Astrocyte (in vitro differentiated cells and primary cell): ENCODE results near the gene METTL26.

Experiments used
- CTCF ChIP-seq: IDR thresholded peaks from 2 replicates; pipeline ENCODE4 v1.5.1; 2011; ENCODE audit warnings: low read depth, mild to moderate bottlenecking, inconsistent platforms, low read length, moderate library complexity; ENCODE audit not compliant: insufficient read depth
- EZH2 ChIP-seq: IDR thresholded peaks from 2 replicates; pipeline ENCODE4 v1.6.1; 2012; ENCODE audit warnings: mild to moderate bottlenecking, low read length, inconsistent platforms; ENCODE audit not compliant: insufficient read depth

DNA sequence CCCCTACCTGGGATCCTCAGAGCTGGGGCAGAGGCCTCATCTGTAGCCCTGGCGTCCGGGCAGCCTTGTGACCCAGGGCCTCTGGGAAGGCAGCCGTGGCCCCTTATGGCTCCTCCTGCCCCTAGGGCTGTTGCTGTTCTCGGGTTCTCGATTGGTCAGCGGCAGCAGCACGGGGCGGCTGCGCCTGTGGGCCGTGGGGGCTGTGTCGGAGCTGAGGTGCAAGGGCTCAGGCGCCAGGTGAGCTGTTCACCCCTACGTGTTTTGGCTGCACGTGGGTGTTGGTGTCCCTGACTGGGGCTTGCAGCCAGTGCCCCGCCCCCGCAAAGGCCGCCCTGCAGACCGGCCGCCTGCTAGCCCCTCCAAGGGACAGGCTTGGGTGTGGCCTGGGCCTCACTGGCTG is 26.0 kb upstream of the METTL26 start:
- TF ChIP-seq CTCF (no peak), EZH2 (no peak)
